Measurements from ENCODE around the gene FOXP1.

DNA sequence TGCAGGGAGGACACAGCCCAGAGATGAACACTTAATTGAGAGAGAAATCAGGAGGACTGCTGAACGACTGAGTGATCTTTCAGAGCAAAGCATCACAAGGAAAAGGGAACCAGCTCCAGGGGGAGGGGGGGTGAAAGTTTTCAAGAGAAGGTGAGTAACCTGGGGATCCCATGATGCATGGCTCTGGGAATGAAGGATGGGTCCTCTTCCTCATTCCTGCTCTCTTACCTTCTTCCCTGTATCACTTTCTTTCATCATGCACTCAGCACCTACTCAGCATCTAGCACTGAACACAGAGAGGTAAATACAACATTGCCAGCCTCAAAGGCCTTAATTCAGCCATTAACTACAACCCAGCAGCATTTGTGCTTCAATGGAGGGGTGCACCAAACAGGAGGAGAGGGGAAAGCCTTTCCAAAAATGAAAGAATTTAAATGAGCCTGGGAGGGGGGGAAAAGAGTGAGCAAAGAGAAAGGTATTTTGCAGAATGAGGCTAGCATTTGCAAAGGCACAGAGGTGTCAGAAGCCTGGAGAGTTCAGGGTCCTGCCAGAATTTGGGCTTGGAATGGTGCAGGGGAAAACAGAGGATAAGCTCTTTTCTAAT, 427.4 kb downstream of the FOXP1 start:
- TF ChIP-seq, protein P1, sequence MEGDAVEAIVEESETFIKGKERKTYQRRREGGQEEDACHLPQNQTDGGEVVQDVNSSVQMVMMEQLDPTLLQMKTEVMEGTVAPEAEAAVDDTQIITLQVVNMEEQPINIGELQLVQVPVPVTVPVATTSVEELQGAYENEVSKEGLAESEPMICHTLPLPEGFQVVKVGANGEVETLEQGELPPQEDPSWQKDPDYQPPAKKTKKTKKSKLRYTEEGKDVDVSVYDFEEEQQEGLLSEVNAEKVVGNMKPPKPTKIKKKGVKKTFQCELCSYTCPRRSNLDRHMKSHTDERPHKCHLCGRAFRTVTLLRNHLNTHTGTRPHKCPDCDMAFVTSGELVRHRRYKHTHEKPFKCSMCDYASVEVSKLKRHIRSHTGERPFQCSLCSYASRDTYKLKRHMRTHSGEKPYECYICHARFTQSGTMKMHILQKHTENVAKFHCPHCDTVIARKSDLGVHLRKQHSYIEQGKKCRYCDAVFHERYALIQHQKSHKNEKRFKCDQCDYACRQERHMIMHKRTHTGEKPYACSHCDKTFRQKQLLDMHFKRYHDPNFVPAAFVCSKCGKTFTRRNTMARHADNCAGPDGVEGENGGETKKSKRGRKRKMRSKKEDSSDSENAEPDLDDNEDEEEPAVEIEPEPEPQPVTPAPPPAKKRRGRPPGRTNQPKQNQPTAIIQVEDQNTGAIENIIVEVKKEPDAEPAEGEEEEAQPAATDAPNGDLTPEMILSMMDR (IDR thresholded peaks at IDR 0.05), result no peak
- TF ChIP-seq EZH2 (IDR thresholded peaks at IDR 0.05; ENCODE audit: borderline replicate concordance, insufficient read depth, low read depth, low read length, poor library complexity, severe bottlenecking), result no peak

Data from B cell (primary cell).